ENCODE data around the gene TSPAN9. TPM values are rescaled to one million over a fixed set of nuclear protein-coding genes. Genes with fewer than 3 reads are reported as not detected.

Gene TSPAN9
- total and polyA plus RNA-seq, 10 of the 15 experiments (the other 5 are each of a cell fraction or from before 2014, with no cell fraction given): 0.03 to 1.0 (median 0.12) TPM; not detected in 5

DNA sequence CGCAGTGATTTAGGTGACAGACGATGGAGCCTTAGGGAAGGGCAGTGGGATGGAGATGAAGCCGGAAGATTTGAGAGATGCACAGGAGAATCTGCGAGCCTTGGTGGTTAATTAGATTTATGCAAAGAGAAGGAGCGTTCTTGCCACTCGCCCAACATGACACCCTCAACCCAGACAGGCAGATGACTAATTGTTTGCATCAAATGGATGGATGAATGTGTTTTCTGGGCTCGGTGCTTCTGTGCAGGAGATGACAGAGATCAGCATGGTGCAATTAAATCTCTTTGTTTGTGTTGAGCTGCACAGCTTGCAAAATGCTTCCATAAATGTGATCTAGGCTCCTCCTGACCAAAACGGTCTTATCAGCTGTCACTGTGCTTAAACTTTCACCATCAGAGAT is 211.5 kb downstream of the TSPAN9 start (continued):
- TF ChIP-seq, protein P1, sequence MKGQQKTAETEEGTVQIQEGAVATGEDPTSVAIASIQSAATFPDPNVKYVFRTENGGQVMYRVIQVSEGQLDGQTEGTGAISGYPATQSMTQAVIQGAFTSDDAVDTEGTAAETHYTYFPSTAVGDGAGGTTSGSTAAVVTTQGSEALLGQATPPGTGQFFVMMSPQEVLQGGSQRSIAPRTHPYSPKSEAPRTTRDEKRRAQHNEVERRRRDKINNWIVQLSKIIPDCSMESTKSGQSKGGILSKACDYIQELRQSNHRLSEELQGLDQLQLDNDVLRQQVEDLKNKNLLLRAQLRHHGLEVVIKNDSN (IDR thresholded peaks at IDR 0.05; ENCODE audit: borderline replicate concordance, extremely low read length, insufficient read depth, low read depth, low read length): no peak
- no peak for TF ChIP-seq EGR1 (IDR thresholded peaks at IDR 0.05; ENCODE audit: borderline replicate concordance in 1 of 2, low read depth in 2 of 2, low read length in 2 of 2)

DNA sequence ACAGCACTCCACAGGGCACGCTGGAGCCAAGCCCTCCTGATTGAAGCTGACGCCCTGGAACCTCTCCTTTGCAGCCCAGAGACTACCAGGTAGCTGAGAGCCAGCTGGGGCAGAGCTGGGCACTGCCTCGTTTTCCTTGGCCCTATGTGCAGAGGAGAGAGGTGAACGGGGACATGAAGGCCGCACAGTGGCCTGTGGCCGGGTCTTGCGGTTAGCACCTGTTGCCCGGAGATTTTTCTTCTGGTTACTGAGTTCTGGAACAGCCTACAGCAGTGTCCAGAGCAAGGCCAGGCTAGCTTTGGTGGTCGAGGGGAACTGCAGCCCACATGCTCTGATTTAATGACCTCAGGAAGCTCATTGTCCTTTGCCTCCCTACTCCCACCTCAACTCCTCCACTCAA is 212.5 kb downstream of the TSPAN9 start:
- ChIA-PET CTCF (interaction anchor here (2.2 to 3.7 kb wide), 2 partner anchors 11 to 14 kb away, joined by 7 to 24 read pairs; no protein-coding TSS in a partner anchor), RAD21 (ENCODE audit: unreplicated experiment) (interaction anchor here (0.9 kb wide), 1 partner anchor 11 kb away, joined by 3 read pairs; no protein-coding TSS in a partner anchor), SMC1A (ENCODE audit: uncharacterized antibody, unreplicated experiment) (interaction anchor here (2.7 kb wide), 1 partner anchor 10 kb away, joined by 12 read pairs; no protein-coding TSS in a partner anchor), POLR2A (no interaction called here)
- no peaks in the 10 kb centered on the region for H3K36me3 ChIP-seq (ENCODE audit: control insufficient read depth in 2 of 2, insufficient read depth in 2 of 2, low read length in 1 of 2)
- FAIRE-seq (no peak), DNase-seq (ENCODE audit: low read depth, low spot score) (no peak), ATAC-seq (no peak)
- TF ChIP-seq YY1 (IDR thresholded peaks at IDR 0.05; ENCODE audit: low read depth, low read length) (no peak), RBBP5 (conservative IDR thresholded peaks at IDR 0.05) (no peak), NFYB (IDR thresholded peaks at IDR 0.05; ENCODE audit: insufficient read depth, low read depth, low read length) (no peak), TCF3 (IDR thresholded peaks at IDR 0.05; ENCODE audit: borderline replicate concordance, insufficient read depth, low read depth, low read length) (no peak)
- H3K9ac ChIP-seq (ENCODE audit: control insufficient read depth, insufficient read depth, low read length): no peak overlapping the region
- H3K27me3 ChIP-seq (replicated peaks in 1 of 2; ENCODE audit: control insufficient read depth in 2 of 2, insufficient read depth in 2 of 2, low read length in 1 of 2): peaks cover 2 to 17% of the 10 kb centered on the region in 2 experiments; a peak in 3 of 4 replicates
- H3K4me1 ChIP-seq (ENCODE audit: control insufficient read depth, insufficient read depth, low read length): no peaks in the 10 kb centered on the region
- H3K4me2 ChIP-seq (ENCODE audit: control insufficient read depth, insufficient read depth): no peak overlapping the region
- intact Hi-C loops (cut with micrococcal nuclease; ENCODE audit: unreplicated experiment): no loop called here
- H3K27ac ChIP-seq (ENCODE audit: control insufficient read depth, insufficient read depth): no peak overlapping the region
- H4K20me1 ChIP-seq (ENCODE audit: control insufficient read depth, insufficient read depth): no peaks in the 10 kb centered on the region
- no peak overlapping the region for H2AFZ ChIP-seq (ENCODE audit: control insufficient read depth, low read depth, low read length)
- H3K9me3 ChIP-seq (replicated peaks; ENCODE audit: control insufficient read depth, insufficient read depth, low read length): no peaks in the 10 kb centered on the region
- H3K4me3 ChIP-seq: no peak overlapping the region
- BruUV-seq (replicated peaks): no TSS peak
- no peaks in the 10 kb centered on the region for H3K79me2 ChIP-seq (ENCODE audit: control insufficient read depth, insufficient read depth, low read length)
- in situ Hi-C loops (cut with MboI): loop anchor here (10.0 kb wide), 1 partner anchor 485 kb away; no protein-coding TSS in a partner anchor
- WGBS (ENCODE audit: insufficient coverage, insufficient replicate concordance, low lambda C conversion rate, missing lambda C conversion rate): 36% methylated on average over 9 of the region's 9 CpGs
